Stimulated activated naive CD8-positive, alpha-beta T cell treated with anti-CD3 and anti-CD28 coated beads, Interleukin-15, Interleukin-2, amounts not matched to agents 100 ng/mL and 50 ng/mL, for 24 hours (primary cell): ENCODE results near the gene ZNF488.

Source experiments
- H3K27ac Mint-ChIP-seq: one replicate; pipeline ENCODE4 v1.8.0; 2021; ENCODE audit warnings: mild to moderate bottlenecking, mixed read lengths
- H3K27me3 Mint-ChIP-seq: one replicate; pipeline ENCODE4 v1.8.0; 2021; ENCODE audit warnings: mixed read lengths
- H3K36me3 Mint-ChIP-seq: one replicate; pipeline ENCODE4 v1.8.0; 2021; ENCODE audit warnings: low read depth, mixed read lengths
- H3K4me1 Mint-ChIP-seq: one replicate; pipeline ENCODE4 v1.8.0; 2021; ENCODE audit warnings: low read depth, mixed read lengths
- H3K4me3 Mint-ChIP-seq: one replicate; pipeline ENCODE4 v1.8.0; 2021; ENCODE audit warnings: mild to moderate bottlenecking, mixed read lengths
- H3K9me3 Mint-ChIP-seq: one replicate; pipeline ENCODE4 v1.8.0; 2021; ENCODE audit warnings: mixed read lengths

ZNF488 gene

DNA sequence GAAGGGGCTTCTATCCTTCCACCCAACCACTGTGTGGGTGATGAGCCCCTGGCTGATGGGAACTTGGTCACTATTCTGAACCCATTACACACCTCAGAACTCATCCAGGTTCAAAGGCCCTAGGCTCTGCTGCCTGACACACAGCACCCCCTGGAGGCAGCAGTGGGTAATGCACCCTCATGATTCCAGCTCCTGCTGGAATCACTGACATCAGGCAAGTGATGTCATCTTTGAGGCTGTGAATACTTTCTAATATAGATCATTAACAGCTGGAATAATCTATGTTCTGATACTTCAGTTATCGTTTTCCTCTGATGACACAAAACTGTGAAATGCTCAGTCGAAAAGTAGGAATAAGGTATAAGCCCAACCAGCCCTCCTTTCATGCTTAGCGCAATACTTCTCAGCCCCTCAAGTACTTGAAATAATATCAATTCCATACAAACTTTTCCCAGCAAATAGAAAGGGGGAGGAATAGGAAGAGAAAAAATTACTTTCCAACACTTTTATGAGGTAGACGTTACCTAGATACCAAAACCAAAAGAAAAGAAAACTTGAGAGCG, 43.4 kb downstream of the ZNF488 start:
- H3K27ac Mint-ChIP-seq = no peak overlapping the region
- H3K4me3 Mint-ChIP-seq = no peak overlapping the region
- H3K36me3 Mint-ChIP-seq = no peaks in the 10 kb centered on the region
- no peaks in the 10 kb centered on the region for H3K4me1 Mint-ChIP-seq
- no peaks in the 10 kb centered on the region for H3K9me3 Mint-ChIP-seq
- H3K27me3 Mint-ChIP-seq = peaks cover 4% of the 10 kb centered on the region

DNA sequence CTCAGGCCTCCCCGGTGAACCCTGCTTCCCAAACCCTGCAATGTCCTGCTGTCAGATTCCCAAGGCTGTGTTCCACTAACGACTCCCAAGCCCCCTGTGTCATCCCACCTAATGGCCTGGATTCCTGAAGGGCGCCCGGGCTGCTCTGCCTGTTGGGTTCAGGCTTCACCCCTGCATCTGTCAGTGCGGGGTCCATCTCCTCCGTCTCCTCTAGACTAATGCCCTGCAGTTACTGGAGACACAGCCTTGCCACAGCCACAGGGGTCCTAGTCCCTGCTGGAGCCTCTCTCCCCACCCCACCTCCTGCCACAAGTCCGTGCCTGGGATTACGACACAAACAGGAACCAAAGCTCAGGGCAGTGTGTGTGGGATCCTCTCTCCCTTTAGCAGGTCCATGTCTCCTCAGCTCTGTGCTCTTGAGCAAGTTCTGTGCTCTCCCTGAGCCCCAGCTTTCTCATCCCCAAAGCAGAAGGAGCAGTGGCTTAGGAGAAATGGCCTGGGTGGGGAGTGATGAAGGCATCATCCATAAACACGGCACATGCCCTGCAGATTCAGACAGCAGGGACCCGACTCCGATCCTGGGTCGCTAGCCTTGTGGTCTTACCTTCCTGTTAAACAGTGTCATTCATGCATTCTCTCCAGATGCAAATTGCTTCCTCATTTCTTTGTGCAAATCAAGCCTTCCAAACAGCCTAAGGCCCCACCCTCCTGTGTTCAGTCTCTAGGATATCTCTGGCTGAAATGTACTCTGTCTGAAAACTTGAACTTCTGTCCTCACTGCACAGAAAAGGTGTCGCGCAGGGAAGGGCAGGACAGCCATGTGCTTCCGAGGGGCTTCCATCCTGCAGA, 44.1 kb downstream of the ZNF488 start:
- Mint-ChIP-seq H3K27ac (no peak overlapping the region), H3K36me3 (no peaks in the 10 kb centered on the region), H3K4me1 (no peaks in the 10 kb centered on the region), H3K27me3 (peaks cover 4% of the 10 kb centered on the region), H3K4me3 (no peak overlapping the region), H3K9me3 (no peaks in the 10 kb centered on the region)

DNA sequence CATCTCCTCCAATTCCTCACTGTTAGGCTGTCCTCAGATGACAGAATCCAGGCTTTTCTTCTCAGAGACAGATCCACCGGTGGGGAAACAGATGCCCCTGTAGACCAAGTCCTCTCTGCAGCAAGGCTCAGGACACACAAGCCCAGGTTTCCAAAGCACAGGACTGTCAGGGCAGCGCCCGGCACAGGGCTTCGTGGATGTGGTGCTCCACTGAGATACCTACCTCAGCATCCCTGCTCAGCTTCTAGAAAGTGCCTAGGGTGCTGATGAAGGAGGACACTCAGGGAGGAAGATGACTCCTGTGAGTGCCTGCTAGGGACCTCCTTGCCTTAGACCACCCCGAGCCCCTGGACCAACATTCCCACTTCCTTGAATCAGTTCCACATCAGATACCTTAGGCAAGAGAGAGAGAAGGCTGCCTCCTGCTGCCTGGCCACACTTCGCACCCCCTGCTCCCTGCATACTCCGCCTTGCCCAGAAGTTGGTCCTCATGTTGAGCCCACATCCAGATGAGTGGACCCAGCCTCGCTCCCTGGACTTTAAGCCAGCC, 44.8 kb downstream of the ZNF488 start:
- no peaks in the 10 kb centered on the region for H3K9me3 Mint-ChIP-seq

DNA sequence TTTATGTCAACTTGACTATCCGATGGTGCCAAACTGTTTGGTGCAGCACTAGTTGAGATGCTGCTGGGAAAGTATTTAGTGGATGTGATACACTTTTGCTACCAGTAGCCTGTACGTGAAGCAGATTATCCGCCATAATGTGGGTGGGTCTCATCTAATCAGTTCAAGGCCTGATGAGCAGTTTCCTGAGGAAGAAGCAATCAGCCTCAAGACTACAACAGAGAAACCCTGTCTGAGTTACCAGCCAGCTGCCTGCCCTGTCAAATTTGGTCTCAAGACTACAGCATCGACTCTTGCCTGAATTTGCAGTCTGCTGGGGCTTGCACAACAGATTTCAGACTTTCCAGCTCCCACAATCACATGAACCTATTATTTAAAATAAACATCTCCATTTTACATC, 46.8 kb downstream of the ZNF488 start:
- H3K27me3 Mint-ChIP-seq = peaks cover 4% of the 10 kb centered on the region
- no peak overlapping the region for H3K4me3 Mint-ChIP-seq
- H3K36me3 Mint-ChIP-seq = no peaks in the 10 kb centered on the region
- no peaks in the 10 kb centered on the region for H3K9me3 Mint-ChIP-seq
- no peak overlapping the region for H3K27ac Mint-ChIP-seq
- H3K4me1 Mint-ChIP-seq = no peaks in the 10 kb centered on the region

More for the DNA sequence above, 44.8 kb downstream of the ZNF488 start:
- Mint-ChIP-seq H3K36me3 (no peaks in the 10 kb centered on the region), H3K4me3 (no peak overlapping the region), H3K4me1 (no peaks in the 10 kb centered on the region), H3K27ac (no peak overlapping the region), H3K27me3 (peaks cover 4% of the 10 kb centered on the region)

DNA sequence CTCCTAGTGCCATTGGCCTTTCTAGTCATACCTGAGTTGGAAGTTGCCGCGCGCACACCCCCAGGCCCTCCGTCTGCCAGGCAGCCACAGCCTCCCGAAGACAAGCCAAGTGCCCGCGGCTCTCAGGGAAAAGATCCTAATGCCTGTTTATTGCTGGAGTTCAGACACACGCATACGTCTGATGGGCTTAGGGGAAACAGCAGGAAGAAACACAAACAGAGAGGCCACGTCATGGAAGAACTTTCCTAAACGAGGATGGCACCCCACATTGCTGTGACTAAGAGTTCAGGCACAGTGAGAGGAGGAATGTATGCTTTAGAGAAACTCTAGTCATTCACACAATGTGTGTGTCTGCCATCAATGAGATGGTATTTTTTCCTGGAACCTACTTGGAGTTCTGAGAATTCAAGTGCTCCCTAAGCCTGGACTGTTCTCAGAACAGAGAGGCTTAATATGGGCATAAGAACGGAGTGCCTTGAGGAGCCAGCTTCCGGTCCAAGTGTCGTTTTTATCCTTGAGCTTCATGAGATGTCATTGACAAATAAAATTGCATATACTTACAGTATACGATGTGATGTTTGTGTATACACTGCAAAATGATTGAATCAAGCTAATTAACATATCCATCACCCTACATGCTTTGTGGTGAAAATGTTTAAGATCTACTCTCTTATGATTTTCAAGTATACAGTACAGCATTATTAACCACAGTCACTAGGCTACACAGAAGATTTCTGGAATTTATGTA, 47.5 kb downstream of the ZNF488 start:
- H3K27me3 Mint-ChIP-seq = peaks cover 4% of the 10 kb centered on the region
- H3K4me3 Mint-ChIP-seq = no peak overlapping the region
- no peaks in the 10 kb centered on the region for H3K4me1 Mint-ChIP-seq
- no peaks in the 10 kb centered on the region for H3K36me3 Mint-ChIP-seq
- H3K9me3 Mint-ChIP-seq = no peaks in the 10 kb centered on the region
- no peak overlapping the region for H3K27ac Mint-ChIP-seq

DNA sequence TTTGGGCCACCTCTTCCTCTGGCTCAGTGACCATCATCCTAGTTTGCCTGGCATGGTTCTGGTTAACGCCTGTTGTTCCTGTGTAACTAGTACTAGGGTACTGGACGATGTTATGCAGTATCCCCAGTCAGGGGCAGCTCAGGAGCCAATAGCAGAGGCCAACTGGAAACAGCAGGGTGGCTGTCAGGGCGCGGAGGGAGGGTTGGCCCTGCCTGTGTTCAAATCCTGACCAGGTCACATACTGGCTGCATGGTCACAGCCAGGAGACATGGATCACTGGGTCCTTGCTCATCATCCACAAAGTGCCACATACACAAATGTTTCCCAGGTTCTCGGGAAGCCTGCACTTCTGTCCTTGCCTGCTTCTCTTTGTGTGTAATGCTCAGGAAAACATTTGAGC, 48.2 kb downstream of the ZNF488 start:
- no peaks in the 10 kb centered on the region for H3K4me1 Mint-ChIP-seq
- H3K27ac Mint-ChIP-seq = no peak overlapping the region
- no peaks in the 10 kb centered on the region for H3K36me3 Mint-ChIP-seq
- H3K4me3 Mint-ChIP-seq = no peak overlapping the region
- H3K27me3 Mint-ChIP-seq = peaks cover 4% of the 10 kb centered on the region
- H3K9me3 Mint-ChIP-seq = no peaks in the 10 kb centered on the region

DNA sequence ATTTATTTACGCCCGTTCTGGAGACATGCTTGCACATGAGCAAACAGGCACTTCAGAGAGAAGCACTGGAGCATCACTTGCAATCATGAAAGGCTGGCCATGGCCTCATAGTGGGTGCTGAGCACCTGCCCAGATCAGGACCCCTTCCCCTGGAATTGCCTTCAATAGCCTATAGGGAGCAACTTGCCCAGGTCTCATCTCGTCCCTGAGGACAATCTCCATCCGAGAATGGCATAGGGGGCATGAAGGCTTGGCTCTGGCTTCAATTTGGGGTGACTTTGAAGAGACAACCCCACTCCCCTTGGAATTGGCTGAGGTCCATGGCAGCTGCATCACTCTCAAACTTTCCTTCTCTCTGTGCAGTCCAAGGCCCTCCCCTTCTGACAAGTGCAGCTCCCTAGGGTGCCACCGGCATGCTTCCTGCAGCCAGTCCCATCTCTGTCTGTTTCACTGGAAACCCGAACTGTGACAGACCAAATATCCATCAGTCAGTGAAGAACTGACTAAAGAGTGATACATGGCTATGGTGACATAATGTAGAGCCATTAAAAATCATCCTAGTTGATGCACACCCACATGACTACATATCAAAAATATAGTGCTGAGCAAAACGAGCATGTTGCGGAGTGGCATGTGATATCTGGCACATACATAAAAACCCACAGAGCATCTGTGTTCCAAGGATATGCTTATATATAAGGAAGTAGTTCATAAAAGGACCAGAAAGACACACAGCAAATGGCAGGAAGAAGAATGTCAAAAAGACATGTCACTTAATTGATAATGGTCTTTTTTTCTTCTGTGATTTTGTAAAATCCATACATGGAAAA, 49.4 kb downstream of the ZNF488 start:
- no peak overlapping the region for H3K4me3 Mint-ChIP-seq
- H3K27me3 Mint-ChIP-seq = no peaks in the 10 kb centered on the region
- H3K36me3 Mint-ChIP-seq = no peaks in the 10 kb centered on the region
- no peaks in the 10 kb centered on the region for H3K4me1 Mint-ChIP-seq
- no peaks in the 10 kb centered on the region for H3K9me3 Mint-ChIP-seq
- no peak overlapping the region for H3K27ac Mint-ChIP-seq

DNA sequence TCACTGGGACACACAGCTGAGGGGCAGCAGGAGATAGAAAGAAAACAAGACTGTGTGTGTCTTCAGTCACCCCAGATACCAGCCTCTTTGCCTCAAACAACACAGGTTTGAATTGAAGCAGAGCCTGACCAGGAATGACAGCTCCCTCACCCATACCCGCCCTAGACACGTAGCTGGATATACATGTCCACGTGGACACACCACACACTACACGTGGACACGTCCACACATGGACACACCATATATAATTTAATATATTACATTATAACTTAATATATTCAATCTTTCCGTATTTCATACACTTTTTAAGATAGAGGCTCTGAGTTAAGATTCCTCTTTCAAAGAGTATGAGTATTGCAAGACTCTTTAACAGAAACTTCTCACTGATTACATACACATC, 50.6 kb downstream of the ZNF488 start:
- H3K27me3 Mint-ChIP-seq = no peaks in the 10 kb centered on the region
- no peaks in the 10 kb centered on the region for H3K36me3 Mint-ChIP-seq
- no peaks in the 10 kb centered on the region for H3K4me1 Mint-ChIP-seq
- H3K4me3 Mint-ChIP-seq = no peak overlapping the region
- no peaks in the 10 kb centered on the region for H3K9me3 Mint-ChIP-seq
- H3K27ac Mint-ChIP-seq = no peak overlapping the region

DNA sequence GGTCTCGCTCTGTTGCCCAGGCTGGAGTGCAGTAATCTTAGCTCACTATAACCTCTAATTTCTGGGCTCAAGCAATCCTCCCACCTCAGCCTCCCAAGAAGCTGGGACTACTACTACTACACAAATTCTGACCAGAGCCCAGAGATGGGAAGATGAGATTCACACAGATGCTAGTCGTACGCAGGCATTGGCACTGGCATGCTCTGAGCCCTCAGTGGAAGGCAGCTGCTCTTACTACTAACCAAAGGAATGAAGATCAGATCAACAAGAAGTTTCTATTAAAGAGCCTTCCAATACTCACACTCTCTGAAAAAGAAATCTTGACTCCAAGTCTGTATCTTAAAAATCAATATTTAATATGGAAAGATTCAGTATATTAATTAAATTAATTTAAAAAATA, 51.1 kb downstream of the ZNF488 start:
- H3K36me3 Mint-ChIP-seq = no peaks in the 10 kb centered on the region
- no peaks in the 10 kb centered on the region for H3K4me1 Mint-ChIP-seq
- H3K4me3 Mint-ChIP-seq = no peak overlapping the region
- no peak overlapping the region for H3K27ac Mint-ChIP-seq
- no peaks in the 10 kb centered on the region for H3K9me3 Mint-ChIP-seq
- no peaks in the 10 kb centered on the region for H3K27me3 Mint-ChIP-seq

DNA sequence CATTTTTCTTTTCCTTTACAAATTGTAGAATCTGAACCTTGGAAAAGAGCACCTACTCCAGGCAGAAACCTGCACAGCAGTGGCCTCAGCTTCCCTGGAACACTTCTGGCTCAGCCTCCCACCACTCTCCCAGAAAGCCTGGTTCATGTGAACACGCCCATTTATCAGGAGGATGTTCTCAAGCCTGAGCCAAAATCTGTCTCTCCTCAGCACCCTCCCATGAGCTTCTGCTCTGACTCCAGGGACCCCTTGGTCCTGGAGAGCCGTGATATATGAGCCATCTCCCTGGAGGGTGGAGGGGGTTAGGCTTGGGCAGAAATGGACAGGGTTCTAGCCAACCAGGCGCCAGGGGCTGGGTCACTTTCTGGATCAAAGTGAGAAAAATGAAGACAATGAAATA, 51.7 kb downstream of the ZNF488 start:
- Mint-ChIP-seq H3K27me3 (no peaks in the 10 kb centered on the region), H3K4me1 (no peaks in the 10 kb centered on the region), H3K9me3 (no peaks in the 10 kb centered on the region), H3K4me3 (no peak overlapping the region), H3K36me3 (no peaks in the 10 kb centered on the region), H3K27ac (no peak overlapping the region)

DNA sequence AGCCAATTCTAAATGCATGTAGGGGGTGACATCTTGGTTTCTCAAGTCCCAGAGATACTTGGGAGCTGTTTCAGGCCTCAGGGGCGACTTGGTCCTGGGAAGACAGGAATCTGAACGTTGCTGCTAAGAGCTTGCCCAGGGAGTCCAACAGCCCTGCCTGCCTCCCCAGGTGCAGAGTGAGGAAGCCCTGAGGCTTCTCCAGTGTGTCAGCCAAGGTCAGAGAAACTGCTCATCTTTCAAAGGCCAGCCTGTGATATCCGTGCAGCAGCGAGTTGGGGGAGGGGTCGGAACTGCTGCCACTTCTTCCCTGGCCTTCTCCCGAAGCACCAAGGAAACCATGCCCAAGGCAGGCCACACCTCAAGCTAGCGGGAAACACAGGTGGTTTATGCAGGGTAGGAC, 52.1 kb downstream of the ZNF488 start:
- Mint-ChIP-seq H3K27me3 (no peaks in the 10 kb centered on the region), H3K4me1 (no peaks in the 10 kb centered on the region), H3K4me3 (no peak overlapping the region)

DNA sequence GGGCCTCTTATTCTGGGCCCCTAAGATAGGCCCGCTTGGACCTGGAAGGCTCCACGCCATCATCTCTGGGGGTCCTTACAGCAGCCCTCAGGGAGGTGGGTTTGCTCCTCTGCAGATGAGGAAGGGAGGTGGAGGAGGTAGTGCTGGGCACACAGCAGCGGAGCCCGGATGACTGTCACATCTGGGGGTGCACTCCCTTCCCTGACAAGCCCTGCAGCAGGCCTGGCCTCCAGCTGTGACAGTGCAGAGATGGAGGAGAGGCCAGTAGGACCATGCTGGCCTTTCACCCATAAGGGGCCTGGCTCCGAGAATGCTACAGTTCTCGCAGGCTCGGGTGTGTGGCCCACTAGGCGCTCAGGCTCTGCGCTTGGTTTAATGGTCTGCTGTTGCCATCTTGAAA, 52.6 kb downstream of the ZNF488 start:
- H3K27me3 Mint-ChIP-seq = no peaks in the 10 kb centered on the region

More for the DNA sequence above, 52.1 kb downstream of the ZNF488 start:
- Mint-ChIP-seq H3K36me3 (no peaks in the 10 kb centered on the region), H3K27ac (no peak overlapping the region), H3K9me3 (no peaks in the 10 kb centered on the region)

DNA sequence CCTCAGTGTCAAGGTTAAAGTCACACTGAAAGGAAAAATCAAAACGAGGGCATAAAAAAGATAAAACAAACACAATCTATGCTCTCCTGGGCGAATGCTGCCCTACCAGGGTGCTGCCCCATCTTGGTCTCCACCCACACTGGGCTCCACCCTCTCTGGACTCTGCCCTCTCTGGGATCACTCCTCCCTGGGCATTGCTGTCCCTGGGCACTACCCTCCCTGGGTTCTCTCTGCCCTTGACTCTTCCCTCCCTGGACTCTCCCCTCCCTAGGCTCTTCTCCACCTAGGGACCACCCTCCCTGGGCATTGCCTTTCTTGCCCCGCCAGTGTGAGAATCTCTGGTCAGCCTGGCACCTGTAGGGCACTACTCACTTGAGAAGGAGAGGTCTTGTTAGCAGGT, 53.3 kb downstream of the ZNF488 start:
- H3K36me3 Mint-ChIP-seq = no peaks in the 10 kb centered on the region
- no peaks in the 10 kb centered on the region for H3K9me3 Mint-ChIP-seq
- no peak overlapping the region for H3K27ac Mint-ChIP-seq

More for the DNA sequence above, 52.6 kb downstream of the ZNF488 start:
- Mint-ChIP-seq H3K27ac (no peak overlapping the region), H3K4me1 (no peaks in the 10 kb centered on the region), H3K9me3 (no peaks in the 10 kb centered on the region), H3K4me3 (no peak overlapping the region), H3K36me3 (no peaks in the 10 kb centered on the region)

DNA sequence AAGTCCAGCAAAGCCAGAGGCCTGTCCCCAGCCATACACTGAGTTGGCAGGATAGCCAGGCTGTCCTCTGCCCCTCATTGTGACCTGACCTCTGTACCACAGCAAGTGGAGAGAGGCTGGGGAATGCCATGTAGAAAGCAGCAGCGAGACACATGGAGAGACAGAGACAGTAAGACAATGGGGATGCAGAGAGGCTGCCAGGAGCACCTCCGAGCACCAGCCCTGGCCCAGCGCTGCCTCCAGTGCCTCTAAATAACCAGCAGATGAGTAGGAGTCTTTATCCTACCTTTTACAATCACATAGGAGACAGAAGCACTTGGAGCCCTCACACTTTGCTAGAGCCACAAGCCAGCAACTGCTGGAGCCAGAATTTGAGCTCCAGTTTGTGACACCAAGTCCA, 53.7 kb downstream of the ZNF488 start:
- no peaks in the 10 kb centered on the region for H3K4me1 Mint-ChIP-seq
- no peaks in the 10 kb centered on the region for H3K36me3 Mint-ChIP-seq
- H3K27me3 Mint-ChIP-seq = no peaks in the 10 kb centered on the region
- H3K27ac Mint-ChIP-seq = no peak overlapping the region
- no peaks in the 10 kb centered on the region for H3K9me3 Mint-ChIP-seq
- H3K4me3 Mint-ChIP-seq = no peak overlapping the region

More for the DNA sequence above, 53.3 kb downstream of the ZNF488 start:
- Mint-ChIP-seq H3K4me1 (no peaks in the 10 kb centered on the region), H3K4me3 (no peak overlapping the region), H3K27me3 (no peaks in the 10 kb centered on the region)
